Kidney (tissue), 14 donors: ENCODE data around the gene GMIP. TPM values are rescaled to one million over a fixed set of nuclear protein-coding genes. Genes with fewer than 3 reads are reported as not detected.
A peak's percentile ranks its signal among the peaks of the same experiment; 100 is the strongest.
"Not testable (repeated sequence)": the region's sequence is repeated elsewhere in the genome, so short reads cannot be mapped to it uniquely, and the experiment has no call there.

ENCODE experiments used
- DNase-seq, 5 donors: peaks; one replicate each; pipeline ENCODE4 v3.0.0-alpha.2; 2013 to 2020
- FAIRE-seq: peaks from 2 replicates; lab custom pipeline; 2012; peaks lifted over from hg19 to GRCh38; lab: Jason Lieb, UNC
- H3K27ac ChIP-seq, 2 donors: one replicate each; pipeline ENCODE4 v1.7.0; 2013; ENCODE audit warnings: low read depth in 2 of 2, low read length in 2 of 2, inconsistent platforms in 1 of 2
- H3K27me3 ChIP-seq: one replicate; pipeline ENCODE4 v1.7.1; 2013; ENCODE audit warnings: low read length, inconsistent platforms; ENCODE audit not compliant: control insufficient read depth, insufficient read depth
- H3K36me3 ChIP-seq, 3 donors: one replicate each; pipeline versions ENCODE4 v1.7.0 to v1.7.1; 2013; ENCODE audit warnings: low read length in 3 of 3, control low read depth in 1 of 3, inconsistent platforms in 1 of 3; ENCODE audit not compliant: insufficient read depth in 3 of 3, control insufficient read depth in 2 of 3
- H3K4me1 ChIP-seq, 3 donors: one replicate each; pipeline versions ENCODE4 v1.7.0 to v1.7.1; 2013; ENCODE audit warnings: low read length in 3 of 3, inconsistent platforms in 1 of 3, low read depth in 1 of 3; ENCODE audit not compliant: control insufficient read depth in 2 of 3, insufficient read depth in 2 of 3
- H3K4me3 ChIP-seq, 3 donors: one replicate each; pipeline versions ENCODE4 v1.7.0 to v1.8.1; 2013; ENCODE audit warnings: low read length in 3 of 3, control low read depth in 1 of 3, inconsistent platforms in 1 of 3
- H3K9ac ChIP-seq, 3 donors: one replicate each; pipeline versions ENCODE4 v1.7.0 to v1.7.1; 2013; ENCODE audit warnings: low read length in 3 of 3, control low read depth in 1 of 3, inconsistent platforms in 1 of 3
- H3K9me3 ChIP-seq, 3 donors: one replicate each; pipeline versions ENCODE4 v1.7.0 to v1.7.1; 2013; ENCODE audit warnings: low read length in 3 of 3, control low read depth in 1 of 3, inconsistent platforms in 1 of 3; ENCODE audit not compliant: control insufficient read depth in 2 of 3, insufficient read depth in 1 of 3
- intact Hi-C: fragments of 100-400 bp; cut with DNase I; formaldehyde crosslinking; loops from one replicate; pipeline ENCODE4 v1.11.1; 2022
- polyA plus RNA-seq: library from polyadenylated mRNA; stranded (reverse); fragments of 350-450 nt; fragmentation: Illumina TruSeq; extraction: RNeasy Lipid Tissue Mini Kit (QIAGEN cat#74804); gene quantifications from one replicate; pipeline ENCODE4 v1.2.3, GENCODE V29; 2014; ENCODE audit warnings: low read depth, low replicate concordance; ENCODE audit not compliant: insufficient read depth
- total RNA-seq: library from RNA; stranded (reverse); fragmentation: NEBNext Ultra II Directional; extraction: Animal tissue kit (Norgen Biotek cat#: 25700); gene quantifications from one replicate; pipeline ENCODE4 v1.2.1, GENCODE V29; 2021
- TF ChIP-seq, protein P1 (sequence below): IDR thresholded peaks from 3 replicates; pipeline ENCODE4 v1.5.1; 2012; ENCODE audit warnings: mild to moderate bottlenecking, moderate library complexity, borderline replicate concordance; ENCODE audit not compliant: insufficient read depth; ENCODE audit errors: extremely low read depth
- donor health status: control.
- donor health status: control.
- donor health status: control.
- donor health status: control.
- donor health status: control.
- donor health status: DM: yes; HTN: yes; CAD: no.
- donor health status: Normal renal cell carcinoma (clear cell type).

Gene GMIP
- total and polyA plus RNA-seq, 2 donors from 2014 or later: 3.3 to 18.8 TPM

DNA sequence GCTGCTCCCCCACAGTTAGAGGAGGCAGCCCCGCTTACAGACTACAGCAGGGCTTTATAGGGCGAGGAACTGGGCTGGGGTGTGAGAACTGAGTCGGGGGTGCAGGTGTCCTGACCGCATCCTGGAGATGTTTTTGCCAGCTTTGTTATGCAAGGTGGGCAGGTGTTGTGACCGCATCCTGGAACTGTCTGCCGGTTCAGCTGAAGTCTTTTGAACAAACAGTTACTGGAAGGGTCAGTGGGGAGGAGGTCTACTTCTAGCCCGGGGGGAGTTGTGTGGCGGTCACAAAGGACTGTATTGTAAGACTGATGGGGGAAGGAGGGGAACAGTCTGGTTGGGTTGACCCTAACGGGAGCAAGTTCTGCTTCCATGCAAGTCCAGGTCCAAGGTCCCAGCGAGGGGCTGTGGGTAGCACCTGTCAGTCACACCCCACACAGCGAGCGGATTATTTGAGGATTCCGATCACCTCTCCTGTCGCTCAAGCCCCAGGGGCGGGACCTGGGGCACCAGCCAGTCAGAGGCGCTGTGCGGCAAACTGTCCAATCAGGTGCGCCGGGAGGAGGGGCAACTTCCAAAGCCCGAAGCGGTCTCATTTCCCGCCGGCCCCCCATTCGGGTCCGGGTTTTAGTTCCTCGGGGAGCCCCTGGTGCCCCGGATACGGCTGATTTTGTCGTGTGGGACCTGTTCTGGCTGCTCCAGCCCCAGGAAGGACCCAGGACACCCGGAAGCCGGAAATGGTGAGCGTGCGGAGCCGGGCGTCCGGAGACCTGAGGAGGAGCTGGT is 25.0 kb upstream of the GMIP start, which contains the start of gene ZNF101:
ZNF101 (plus strand) TSS at position 610 of the 783 bp plus-strand sequence; CDS start at position 735, 125 bp downstream.
- Histone ChIP-seq H3K36me3 (no peaks in the 10 kb centered on the region), H3K27ac (peak within 1 kb of the TSS; percentile 33 to 67), H3K9ac (peak within 1 kb of the TSS; percentile 74 to 82 (median 77)), H3K4me3 (peak within 1 kb of the TSS; percentile 85 to 92 (median 89)), H3K27me3 (no peaks in the 10 kb centered on the region), H3K4me1 (peaks cover 0 to 5% (median 4%) of the 10 kb centered on the region in 3 donors), H3K9me3 (no peaks in the 10 kb centered on the region)
- DNase-seq (peak; percentile 94 to 98 (median 97)), FAIRE-seq (no peak)
- TF ChIP-seq, protein P1, sequence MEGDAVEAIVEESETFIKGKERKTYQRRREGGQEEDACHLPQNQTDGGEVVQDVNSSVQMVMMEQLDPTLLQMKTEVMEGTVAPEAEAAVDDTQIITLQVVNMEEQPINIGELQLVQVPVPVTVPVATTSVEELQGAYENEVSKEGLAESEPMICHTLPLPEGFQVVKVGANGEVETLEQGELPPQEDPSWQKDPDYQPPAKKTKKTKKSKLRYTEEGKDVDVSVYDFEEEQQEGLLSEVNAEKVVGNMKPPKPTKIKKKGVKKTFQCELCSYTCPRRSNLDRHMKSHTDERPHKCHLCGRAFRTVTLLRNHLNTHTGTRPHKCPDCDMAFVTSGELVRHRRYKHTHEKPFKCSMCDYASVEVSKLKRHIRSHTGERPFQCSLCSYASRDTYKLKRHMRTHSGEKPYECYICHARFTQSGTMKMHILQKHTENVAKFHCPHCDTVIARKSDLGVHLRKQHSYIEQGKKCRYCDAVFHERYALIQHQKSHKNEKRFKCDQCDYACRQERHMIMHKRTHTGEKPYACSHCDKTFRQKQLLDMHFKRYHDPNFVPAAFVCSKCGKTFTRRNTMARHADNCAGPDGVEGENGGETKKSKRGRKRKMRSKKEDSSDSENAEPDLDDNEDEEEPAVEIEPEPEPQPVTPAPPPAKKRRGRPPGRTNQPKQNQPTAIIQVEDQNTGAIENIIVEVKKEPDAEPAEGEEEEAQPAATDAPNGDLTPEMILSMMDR: no peak
- intact Hi-C loops: no loop called here

DNA sequence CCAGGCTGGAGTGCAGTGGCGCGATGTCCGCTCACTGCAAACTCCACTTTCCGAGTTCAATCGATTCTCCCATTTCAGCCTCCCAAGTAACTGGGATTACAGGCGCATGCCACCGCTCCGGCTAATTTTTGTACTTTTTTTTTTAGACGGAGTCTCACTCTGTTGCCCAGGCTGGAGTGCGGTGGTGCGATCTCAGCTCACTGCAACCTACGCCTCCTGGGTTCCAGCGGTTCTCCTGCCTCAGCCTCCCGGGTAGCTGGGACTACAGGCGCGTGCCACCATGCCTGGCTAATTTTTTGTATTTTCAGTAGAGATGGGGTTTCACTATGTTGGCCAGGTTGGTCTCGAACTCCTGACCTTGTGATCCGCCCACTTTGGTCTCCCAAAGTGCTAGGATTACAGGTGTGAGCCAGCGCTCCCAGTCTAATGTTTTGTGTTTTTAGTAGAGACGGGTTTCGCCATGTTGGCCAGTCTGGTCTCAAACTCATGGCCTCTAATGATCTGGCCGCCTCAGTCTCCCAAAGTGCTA is 22.0 kb upstream of the GMIP start:
- H3K9me3 ChIP-seq, H3K27me3 ChIP-seq, H3K27ac ChIP-seq, H3K36me3 ChIP-seq, intact Hi-C loops, H3K9ac ChIP-seq, H3K4me3 ChIP-seq, FAIRE-seq: not testable (repeated sequence)
- peak in 2 of 5 donors; percentile 31 to 41 for DNase-seq
- H3K4me1 ChIP-seq: peaks cover 0 to 20% (median 11%) of the 10 kb centered on the region in 3 donors

DNA sequence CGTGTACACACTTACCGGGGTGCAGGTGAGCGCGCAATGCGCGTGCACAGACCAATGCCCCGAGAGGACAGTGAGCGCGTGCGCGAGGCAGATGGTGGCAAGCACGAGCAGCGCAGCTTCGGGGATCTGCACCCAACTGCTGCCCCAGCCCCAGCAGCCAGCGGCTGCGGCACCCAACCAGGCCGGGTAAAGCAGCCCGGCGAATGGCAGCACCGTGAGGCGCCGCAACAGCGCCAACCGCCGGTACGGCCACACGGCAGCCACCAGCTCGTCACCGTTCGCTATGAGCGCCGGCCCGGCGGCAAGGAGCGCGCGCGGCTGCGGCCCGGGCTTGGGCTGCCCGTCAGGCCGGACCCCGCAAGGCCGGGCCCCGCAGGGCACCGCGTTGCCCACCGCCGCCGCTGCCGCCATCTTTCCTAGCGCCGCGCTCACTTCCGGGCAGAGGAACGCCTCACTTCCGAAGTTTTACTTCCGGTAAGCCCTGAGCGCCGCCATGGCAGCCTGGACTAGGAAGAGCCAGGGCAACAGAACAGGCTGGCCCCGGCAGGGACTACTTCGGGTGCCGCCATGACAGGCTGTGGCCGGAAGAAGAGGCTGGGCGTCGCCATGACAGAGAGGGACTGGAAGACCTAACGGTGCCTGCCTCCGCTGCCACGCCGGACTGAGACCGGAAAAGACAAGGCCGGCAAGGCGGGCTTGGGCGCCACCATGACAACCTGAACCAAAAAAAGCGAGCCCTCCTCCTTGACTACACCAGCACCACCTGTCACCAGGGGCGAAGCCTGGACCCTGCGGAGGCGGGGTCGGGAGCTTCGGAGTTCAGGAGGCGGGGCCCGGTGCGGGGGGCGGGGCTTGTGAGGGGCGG is 20.0 kb upstream of the GMIP start, which contains the start of gene ATP13A1:
ATP13A1 (minus strand) TSS at position 421 of the 865 bp plus-strand sequence; CDS start at position 411, 10 bp downstream.
- DNase-seq (peak; percentile 98 to 100 (median 99)), FAIRE-seq (peak; percentile 46)
- Histone ChIP-seq H3K27me3 (no peaks in the 10 kb centered on the region), H3K9me3 (no peaks in the 10 kb centered on the region), H3K4me3 (peak within 1 kb of the TSS; percentile 86 to 98 (median 92)), H3K4me1 (peaks cover 0 to 20% (median 11%) of the 10 kb centered on the region in 3 donors), H3K36me3 (peaks cover 0 to 5% (median 2%) of the 10 kb centered on the region in 3 donors), H3K9ac (peak within 1 kb of the TSS; percentile 67 to 77 (median 69)), H3K27ac (peak within 1 kb of the TSS; percentile 94 to 97)
- intact Hi-C loops: no loop called here
- TF ChIP-seq, protein P1: no peak
